Ovary (tissue), 3 donors: ENCODE results near the gene NACAD.

Experiments
- EP300 ChIP-seq: sonication (generic); formaldehyde crosslinking; IDR thresholded peaks from one replicate; pipeline ENCODE4 v1.6.1; 2017; ENCODE audit warnings: antibody characterized with exemption
- POLR2A ChIP-seq: fragments of 450-650 bp; IDR thresholded peaks from one replicate; pipeline ENCODE4 v1.6.1; 2017; ENCODE audit warnings: antibody characterized with exemption, mild to moderate bottlenecking, moderate library complexity
- TF ChIP-seq, protein P1 (sequence below), 3 donors: fragments of 450-650 bp in 2 of 3; fragments of 200-600 bp in 1 of 3; IDR thresholded peaks; one replicate each; pipeline versions ENCODE4 v1.5.1 to v1.8.0; 2016 to 2022; ENCODE audit warnings: antibody characterized with exemption in 3 of 3, mild to moderate bottlenecking in 1 of 3
- donor health status: DM: no; HTN: no; CAD: no.

DNA sequence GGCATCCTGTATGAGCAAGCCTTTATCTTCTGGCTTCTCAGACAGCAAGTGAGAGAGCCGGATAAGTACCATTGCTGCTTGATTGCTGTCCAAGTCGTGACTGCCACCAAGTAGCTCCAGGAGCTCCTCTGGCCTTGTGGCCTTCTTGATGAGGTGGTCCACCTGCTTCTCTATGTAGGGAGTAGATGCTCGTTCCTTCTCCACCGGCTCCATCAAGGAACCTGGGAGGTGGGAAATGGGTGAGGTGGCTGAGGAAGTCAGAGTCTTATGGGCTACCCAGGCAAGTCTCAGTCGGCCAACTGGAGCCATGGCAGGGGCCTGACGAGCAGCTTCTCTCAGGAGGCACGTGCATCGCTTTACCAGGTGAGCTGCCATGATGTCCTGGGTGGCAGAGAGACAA lies 20.1 kb upstream of the NACAD start:
- TF ChIP-seq, protein P1, sequence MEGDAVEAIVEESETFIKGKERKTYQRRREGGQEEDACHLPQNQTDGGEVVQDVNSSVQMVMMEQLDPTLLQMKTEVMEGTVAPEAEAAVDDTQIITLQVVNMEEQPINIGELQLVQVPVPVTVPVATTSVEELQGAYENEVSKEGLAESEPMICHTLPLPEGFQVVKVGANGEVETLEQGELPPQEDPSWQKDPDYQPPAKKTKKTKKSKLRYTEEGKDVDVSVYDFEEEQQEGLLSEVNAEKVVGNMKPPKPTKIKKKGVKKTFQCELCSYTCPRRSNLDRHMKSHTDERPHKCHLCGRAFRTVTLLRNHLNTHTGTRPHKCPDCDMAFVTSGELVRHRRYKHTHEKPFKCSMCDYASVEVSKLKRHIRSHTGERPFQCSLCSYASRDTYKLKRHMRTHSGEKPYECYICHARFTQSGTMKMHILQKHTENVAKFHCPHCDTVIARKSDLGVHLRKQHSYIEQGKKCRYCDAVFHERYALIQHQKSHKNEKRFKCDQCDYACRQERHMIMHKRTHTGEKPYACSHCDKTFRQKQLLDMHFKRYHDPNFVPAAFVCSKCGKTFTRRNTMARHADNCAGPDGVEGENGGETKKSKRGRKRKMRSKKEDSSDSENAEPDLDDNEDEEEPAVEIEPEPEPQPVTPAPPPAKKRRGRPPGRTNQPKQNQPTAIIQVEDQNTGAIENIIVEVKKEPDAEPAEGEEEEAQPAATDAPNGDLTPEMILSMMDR (IDR thresholded peaks at IDR 0.05): no peak
- TF ChIP-seq EP300 (no peak), POLR2A (no peak)
